Left kidney (tissue), 2 donors: Measurements from ENCODE around the gene EIF3A. TPM values are rescaled to one million over a fixed set of nuclear protein-coding genes. Genes with fewer than 3 reads are reported as not detected.
"Not testable (repeated sequence)": the region's sequence is repeated elsewhere in the genome, so short reads cannot be mapped to it uniquely, and the experiment has no call there.

Source experiments
- DNase-seq: peaks from one replicate; pipeline ENCODE4 v3.0.0-alpha.2; 2013
- polyA plus RNA-seq: library from polyadenylated mRNA; unstranded; fragments of 120-200 nt; gene quantifications from one replicate; pipeline ENCODE4 v1.2.1, GENCODE V29; 2013; ENCODE audit not compliant: insufficient read length

Gene EIF3A
- polyA plus RNA-seq, 1 donor, result 205 TPM

GRCh38 chr10:119101366-119102098, 20.9 kb upstream of the EIF3A start:
- DNase-seq, result no peak

- DNase-seq, result no peak
These were observed 20.0 kb upstream of the EIF3A start for GRCh38 chr10:119100434-119101238.

GRCh38 chr10:119098576-119098975, 18.0 kb upstream of the EIF3A start:
- no peak for DNase-seq

- DNase-seq, result not testable (repeated sequence)
These were observed 16.2 kb upstream of the EIF3A start for GRCh38 chr10:119096641-119097415.

- DNase-seq, result no peak
These were observed 15.0 kb upstream of the EIF3A start for GRCh38 chr10:119095640-119096039.

- no peak for DNase-seq
These were observed 10.4 kb upstream of the EIF3A start for GRCh38 chr10:119090968-119091367.

GRCh38 chr10:119090026-119090795, 9.6 kb upstream of the EIF3A start:
- DNase-seq, result no peak

- DNase-seq, result no peak
These were observed 6.8 kb upstream of the EIF3A start for GRCh38 chr10:119087271-119087882.

GRCh38 chr10:119084896-119085295, 4.3 kb upstream of the EIF3A start:
- no peak for DNase-seq

- peak; percentile 63 for DNase-seq
These were observed 757 bp downstream of the EIF3A start for GRCh38 chr10:119079599-119080520.

- no peak for DNase-seq
These were observed 2.0 kb downstream of the EIF3A start for GRCh38 chr10:119078422-119079179.

- DNase-seq, result no peak
These were observed 7.0 kb downstream of the EIF3A start for GRCh38 chr10:119073584-119073983.

GRCh38 chr10:119070395-119071165, 10.0 kb downstream of the EIF3A start:
- no peak for DNase-seq

- DNase-seq, result no peak
These were observed 18.7 kb downstream of the EIF3A start for GRCh38 chr10:119061926-119062325.

GRCh38 chr10:119061352-119061751, 19.3 kb downstream of the EIF3A start:
- DNase-seq, result no peak

- no peak for DNase-seq
These were observed 20.5 kb downstream of the EIF3A start for GRCh38 chr10:119060107-119060506.

- DNase-seq, result no peak
These were observed 21.1 kb downstream of the EIF3A start for GRCh38 chr10:119059557-119059956.

GRCh38 chr10:119058010-119058409, 22.6 kb downstream of the EIF3A start:
- no peak for DNase-seq

- DNase-seq, result no peak
These were observed 25.1 kb downstream of the EIF3A start for GRCh38 chr10:119055472-119055871.
